AG09309 (cell line): Measurements from ENCODE around the gene STX8.
A peak's percentile ranks its signal among the peaks of the same experiment; 100 is the strongest.

Experiments
- DNase-seq: peaks from one replicate; pipeline ENCODE4 v3.0.0-alpha.2; 2010; ENCODE audit warnings: low read depth
- H3K4me3 ChIP-seq: 2 replicates; pipeline ENCODE4 v1.5.1; 2011; ENCODE audit warnings: mild to moderate bottlenecking, low read depth, low read length, moderate library complexity; ENCODE audit not compliant: control insufficient read depth
- CTCF ChIP-seq: IDR thresholded peaks from 2 replicates; pipeline ENCODE4 v1.5.1; 2011; ENCODE audit warnings: mild to moderate bottlenecking, low read depth, low read length, inconsistent platforms; ENCODE audit not compliant: insufficient read depth, control insufficient read depth; ENCODE audit errors: missing control alignments

Gene STX8

DNA sequence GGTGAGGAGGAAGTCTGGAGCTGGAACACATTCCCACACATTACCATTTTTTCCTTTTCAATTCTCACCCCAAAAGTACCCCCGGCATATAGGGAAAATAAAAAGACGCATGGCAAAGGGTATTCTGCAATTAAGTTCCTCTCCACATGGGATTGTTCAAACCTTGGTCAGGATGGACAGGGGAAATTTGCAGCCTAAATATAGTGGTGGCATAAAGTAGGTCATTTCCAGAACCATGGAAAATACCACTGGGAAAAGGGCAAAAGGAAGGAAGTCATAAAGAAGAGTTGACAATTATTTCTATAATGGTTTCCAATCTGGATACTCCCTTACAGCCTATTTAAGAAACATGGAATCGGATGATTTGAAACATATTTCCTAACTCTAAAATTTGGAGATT, 135.8 kb downstream of the STX8 start:
- H3K4me3 ChIP-seq: no peak overlapping the region
- no peak for DNase-seq
- TF ChIP-seq CTCF: no peak

DNA sequence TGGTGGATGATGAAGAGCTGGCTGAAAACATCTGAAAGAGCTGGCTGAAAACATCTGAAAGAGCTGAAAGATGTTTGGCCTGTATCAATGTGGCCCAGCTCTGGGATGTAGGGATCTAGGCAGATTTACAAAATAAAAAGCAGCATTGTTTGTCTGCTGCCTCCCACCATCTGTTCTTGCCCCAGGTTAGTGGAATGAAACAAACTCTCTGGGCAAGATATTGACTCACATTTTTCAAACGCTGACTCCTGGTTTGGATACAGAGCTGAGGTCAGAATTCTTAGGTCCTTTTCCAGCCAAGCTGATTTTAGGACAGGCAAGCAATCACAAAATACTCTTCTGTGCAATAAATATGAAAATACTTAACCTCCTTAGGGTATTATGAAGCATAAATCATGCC, 139.0 kb downstream of the STX8 start:
- TF ChIP-seq CTCF: no peak
- H3K4me3 ChIP-seq: no peak overlapping the region
- DNase-seq: no peak

DNA sequence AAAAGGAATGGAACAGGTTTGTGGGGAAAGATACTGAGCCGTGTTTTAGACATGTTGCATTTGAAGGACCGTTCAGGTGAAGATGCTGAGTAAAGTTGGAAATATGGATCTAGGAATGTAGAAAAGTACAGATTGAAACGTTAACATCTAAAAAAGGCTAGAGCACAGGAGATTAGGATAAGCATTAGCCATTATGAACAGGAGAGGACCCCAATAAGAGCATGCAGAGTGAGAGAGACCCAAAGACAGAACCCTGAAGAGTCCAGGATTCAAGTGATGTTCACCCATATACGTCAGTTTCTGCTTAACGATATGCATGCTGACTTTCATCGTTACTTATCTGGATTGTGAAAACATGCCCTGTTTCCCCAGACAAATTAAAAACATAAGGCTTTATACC, 140.5 kb downstream of the STX8 start:
- no peak for DNase-seq
- H3K4me3 ChIP-seq: no peak overlapping the region
- TF ChIP-seq CTCF: no peak

DNA sequence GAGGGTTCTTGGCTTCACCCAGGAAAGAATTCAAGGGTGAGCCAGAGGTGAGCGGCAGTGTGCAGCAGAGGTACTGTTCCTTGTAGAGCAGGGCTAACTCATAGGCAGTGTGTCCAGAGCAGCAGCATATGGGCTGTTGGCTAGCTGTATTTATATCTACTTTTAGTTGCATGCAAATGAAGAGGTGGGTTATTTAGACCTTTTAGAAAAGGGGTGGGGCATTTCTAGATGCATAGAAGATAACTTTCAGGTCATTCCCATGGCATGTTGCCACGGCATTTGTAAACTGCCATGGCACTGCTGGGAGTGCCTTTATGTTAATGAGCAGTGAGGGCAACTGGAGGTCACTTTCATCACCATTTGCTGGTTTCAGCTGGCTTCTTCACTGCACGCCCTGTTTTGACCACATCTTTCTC, 141.0 kb downstream of the STX8 start:
- no peak for DNase-seq
- TF ChIP-seq CTCF: no peak
- no peak overlapping the region for H3K4me3 ChIP-seq

DNA sequence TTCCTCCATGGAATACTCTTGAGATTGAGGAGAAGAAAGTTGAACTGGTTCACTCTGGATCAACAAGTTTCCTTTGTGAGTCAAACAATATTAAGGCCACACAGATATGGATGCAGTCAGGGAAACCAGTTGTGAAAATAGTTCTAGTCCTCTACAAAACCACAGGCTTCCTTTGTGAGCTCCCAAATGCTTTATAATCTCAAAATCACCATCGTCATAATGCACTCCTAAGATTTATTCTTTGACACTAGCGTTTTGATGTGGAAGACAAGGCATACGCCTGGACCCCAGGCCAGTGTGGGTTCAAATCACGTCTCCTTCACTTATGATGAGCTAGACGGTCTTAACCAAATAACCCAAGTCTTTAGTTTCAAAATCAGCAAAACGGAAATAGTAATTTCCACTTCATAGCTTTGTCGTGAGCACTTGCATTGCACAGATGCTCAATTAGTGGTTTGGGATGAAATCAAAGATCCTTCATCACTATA, 142.6 kb downstream of the STX8 start:
- H3K4me3 ChIP-seq: no peak overlapping the region
- peak; percentile 34 for DNase-seq
- no peak for TF ChIP-seq CTCF

DNA sequence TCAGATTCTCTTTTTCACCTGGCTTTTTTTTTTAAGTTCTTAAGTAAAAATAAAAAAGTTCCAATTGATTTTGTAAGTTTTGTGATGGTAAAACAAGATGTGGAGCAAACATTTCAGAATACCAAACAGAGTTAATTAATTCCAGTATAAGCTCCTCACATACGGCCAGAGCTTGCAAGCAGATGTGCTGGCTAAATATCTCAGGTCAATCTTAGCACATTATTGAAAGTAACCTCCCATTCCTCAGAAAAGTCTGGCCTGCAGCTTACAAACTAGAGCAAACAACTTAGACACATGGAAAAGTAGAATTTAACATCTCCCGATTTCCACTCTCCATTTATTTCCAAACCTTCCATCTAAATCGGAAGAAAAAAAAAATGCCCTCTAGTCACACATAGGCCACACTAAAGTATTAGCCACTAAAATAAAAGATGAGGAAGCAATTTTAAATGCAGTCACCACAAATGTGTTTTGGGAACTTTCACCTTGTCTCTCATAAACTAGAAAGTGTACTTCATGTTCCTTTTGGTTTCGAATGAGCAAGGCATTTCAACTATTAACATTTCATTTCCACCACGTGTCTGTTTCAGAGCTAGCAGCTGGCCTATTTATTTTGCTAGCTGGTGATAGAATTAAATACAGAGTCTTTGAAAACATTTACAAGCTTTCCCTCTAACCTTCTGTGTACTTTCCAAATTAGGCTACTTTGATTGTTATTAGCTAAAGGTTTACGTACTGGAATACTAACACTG, 143.3 kb downstream of the STX8 start:
- no peak for DNase-seq
- TF ChIP-seq CTCF: no peak
- H3K4me3 ChIP-seq: no peak overlapping the region
